T-helper 2 cell (primary cell): ENCODE results near the gene CFAP77.
"Not testable (repeated sequence)": the region's sequence is repeated elsewhere in the genome, so short reads cannot be mapped to it uniquely, and the experiment has no call there.

Experiments used
- DNase-seq, 5 experiments: peaks; one replicate each; pipeline versions ENCODE4 v3.0.0 to v3.0.0-alpha.2; 2012 to 2022
- total RNA-seq, 2 donors: gene quantifications; one replicate each; lab custom pipeline; 2026; lab: John Stamatoyannopoulos, UW

CFAP77 gene
- total RNA-seq = 0 reads per million in 2 donors

- DNase-seq = peak in 3 of 5 experiments; percentile 9 to 45 (median 27)
These were observed at the start of gene CFAP77 for GRCh38 chr9:132409828-132410528. Gene CFAP77, plus strand, starts transcription at chr9:132410211. Its CDS starts 61 bp downstream, at chr9:132410272.

DNA sequence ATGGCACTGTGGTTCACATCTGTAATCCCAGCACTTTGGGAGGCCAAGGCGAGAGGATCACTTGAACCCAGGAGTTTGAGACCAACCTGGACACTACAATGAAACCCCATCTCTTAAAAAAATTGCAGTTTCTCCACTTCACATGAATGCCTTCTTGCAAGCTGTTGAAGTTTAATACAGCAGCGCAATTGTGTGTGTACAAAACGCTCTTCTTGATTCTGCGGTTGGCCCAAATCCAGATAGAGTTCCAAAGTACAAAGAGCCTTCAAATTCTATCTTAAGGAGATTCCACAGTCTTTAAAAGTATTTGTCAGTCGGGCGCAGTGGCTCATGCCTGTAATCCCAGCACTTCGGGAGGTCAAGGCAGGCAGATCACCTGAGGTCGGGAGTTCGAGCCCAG lies 45.9 kb upstream of the CFAP77 start:
- DNase-seq = no peak

- no peak for DNase-seq
These were observed 44.0 kb upstream of the CFAP77 start for GRCh38 chr9:132365986-132366385.

- DNase-seq = no peak
These were observed 43.5 kb upstream of the CFAP77 start for GRCh38 chr9:132366481-132366880.

- DNase-seq = no peak
These were observed 42.2 kb upstream of the CFAP77 start for GRCh38 chr9:132367613-132368313.

GRCh38 chr9:132369421-132369820 lies 40.6 kb upstream of the CFAP77 start:
- DNase-seq = no peak

DNA sequence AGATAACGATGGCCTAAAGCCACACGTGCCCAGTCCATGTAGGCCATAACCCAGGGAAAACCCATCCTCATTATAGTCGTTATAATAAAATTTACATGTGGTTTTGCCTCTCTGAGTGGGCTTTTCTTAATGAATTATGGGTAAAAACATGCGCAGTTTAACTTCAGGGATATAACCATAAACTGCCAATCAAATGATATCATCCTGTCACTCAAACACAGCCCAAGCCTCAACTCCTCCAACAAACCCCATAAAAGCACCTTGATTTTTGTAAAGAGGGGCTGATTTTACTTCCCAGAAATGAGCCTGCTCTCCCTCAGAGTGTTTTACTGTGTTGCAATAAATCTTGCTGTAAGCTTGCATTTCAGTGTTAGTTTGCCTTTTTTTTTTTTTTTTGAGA lies 39.4 kb upstream of the CFAP77 start:
- DNase-seq = no peak

- peak in 1 of 5 experiments; percentile 15 for DNase-seq
These were observed 37.6 kb upstream of the CFAP77 start for GRCh38 chr9:132372177-132373095.

- DNase-seq = not testable (repeated sequence)
These were observed 32.2 kb upstream of the CFAP77 start for GRCh38 chr9:132377769-132378168.

DNA sequence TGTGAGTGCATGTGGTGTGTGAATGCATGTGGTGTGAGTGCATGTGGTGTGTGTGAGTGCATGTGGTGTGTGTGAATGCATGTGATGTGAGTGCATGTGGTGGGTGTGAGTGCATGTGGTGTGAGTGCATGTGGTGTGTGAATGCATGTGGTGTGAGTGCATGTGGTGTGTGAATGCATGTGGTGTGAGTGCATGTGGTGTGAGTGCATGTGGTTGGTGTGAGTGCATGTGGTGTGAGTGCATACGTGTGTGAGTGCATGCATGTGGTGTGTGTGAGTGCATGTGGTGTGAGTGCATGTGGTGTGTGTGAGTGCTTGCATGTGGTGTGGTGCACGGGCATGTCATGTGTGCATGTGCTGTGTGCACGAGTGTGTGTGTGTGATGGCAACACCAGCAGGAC lies 31.6 kb upstream of the CFAP77 start:
- not testable (repeated sequence) for DNase-seq

DNA sequence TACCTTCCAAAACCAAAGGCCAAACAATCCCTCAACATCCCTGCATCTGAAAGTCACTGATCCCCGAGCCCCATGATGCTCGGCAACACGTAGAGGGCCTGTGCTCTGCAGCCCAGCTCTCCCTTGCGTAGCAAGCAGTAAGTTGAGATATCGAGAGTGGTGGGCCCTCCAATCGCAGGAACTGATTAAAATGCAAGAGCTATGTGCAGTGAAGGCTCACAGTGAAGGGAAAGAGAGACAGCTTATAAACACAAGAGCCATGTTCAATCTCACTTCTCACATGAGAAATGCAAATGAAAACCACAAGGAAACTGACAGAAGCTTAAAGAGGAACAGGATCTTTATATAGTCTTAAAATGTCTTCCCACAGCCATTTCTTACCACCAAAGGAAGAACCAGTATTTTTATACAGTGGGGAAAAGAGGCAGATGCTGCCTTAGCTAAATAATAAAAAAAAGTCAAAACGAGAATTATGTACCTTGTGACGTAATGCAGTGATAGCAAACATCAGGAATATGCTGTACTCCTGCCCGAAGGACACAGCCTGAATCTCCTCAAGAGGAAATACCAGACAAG lies 28.0 kb upstream of the CFAP77 start:
- DNase-seq = no peak

- no peak for DNase-seq
These were observed 26.5 kb upstream of the CFAP77 start for GRCh38 chr9:132383462-132383883.

DNA sequence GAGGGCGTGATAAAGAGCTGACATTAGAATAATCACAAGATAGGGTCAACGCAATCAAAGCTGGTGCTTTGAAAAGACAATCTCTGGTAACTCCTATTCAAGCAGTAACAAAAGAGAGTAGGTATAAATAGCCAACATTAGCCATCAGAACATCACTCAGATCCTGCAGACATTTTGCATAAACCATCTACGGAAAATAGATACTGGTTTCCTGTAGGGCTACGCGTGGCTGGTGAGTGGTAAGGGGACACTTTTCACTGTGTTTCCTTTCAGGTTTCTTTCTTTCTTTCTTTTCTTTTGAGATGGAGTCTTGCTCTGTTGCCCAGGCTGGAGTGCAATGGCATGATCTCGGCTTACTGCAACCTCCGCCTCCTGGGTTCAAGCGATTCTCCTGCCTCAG lies 25.6 kb upstream of the CFAP77 start:
- DNase-seq = no peak

DNA sequence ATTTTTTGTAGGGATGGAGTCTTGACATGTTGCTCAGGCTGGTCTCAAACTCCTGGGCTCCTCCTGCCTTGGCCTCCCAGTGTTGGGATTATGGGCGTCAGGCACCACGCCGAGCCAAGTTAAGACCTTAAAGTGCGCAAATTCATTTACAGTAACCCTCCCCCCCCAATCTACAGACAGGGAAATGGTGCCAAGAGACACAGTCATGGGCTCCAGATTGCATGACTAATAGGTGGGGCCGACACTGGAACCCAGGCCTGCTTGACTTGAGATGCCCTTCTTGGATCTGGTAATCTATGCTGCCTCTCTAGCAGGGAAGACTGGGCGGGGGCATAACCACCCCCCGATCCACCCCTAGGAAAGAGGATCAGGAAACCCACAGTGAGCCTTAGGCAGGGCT lies 22.9 kb upstream of the CFAP77 start:
- DNase-seq = no peak

DNA sequence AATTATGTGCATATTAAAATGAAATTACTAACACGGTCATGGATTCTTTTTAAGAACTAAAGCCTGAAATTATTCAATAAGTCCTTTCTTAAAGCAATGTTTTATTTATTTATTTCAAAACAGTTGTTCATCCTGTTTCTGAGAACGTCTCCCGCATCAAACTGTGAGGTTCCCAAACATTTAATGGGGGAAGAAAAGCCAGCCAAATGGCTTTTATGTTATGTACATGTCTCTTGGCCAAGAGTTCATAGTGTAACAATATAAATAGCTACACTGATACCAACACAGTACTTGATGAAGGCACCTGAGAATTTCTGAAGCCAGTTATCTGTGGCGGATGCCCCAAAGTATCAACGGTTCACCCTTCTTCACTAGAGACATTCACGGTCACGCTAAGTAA lies 19.0 kb upstream of the CFAP77 start:
- no peak for DNase-seq

GRCh38 chr9:132391449-132391848 lies 18.6 kb upstream of the CFAP77 start:
- no peak for DNase-seq

GRCh38 chr9:132395560-132395959 lies 14.5 kb upstream of the CFAP77 start:
- no peak for DNase-seq

DNA sequence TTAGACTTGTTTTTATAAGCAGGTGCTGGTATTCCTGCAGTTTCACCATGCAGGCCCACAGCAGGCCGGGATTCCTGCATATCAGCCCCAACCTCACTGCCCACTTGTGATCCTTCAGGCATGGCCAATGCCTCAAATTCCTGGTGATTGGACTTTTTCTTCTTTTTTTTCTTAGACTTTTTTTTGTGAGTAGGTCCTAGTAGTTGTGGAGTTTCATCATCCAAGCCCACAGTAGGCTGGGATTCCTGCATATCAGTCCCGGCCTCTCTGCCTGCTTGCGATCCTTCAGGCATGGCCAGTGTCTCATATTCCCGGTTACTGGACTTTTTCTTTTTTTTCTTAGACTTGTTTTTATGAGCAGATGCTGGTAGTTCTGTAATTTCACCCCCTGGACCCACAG lies 8.2 kb upstream of the CFAP77 start:
- DNase-seq = no peak

DNA sequence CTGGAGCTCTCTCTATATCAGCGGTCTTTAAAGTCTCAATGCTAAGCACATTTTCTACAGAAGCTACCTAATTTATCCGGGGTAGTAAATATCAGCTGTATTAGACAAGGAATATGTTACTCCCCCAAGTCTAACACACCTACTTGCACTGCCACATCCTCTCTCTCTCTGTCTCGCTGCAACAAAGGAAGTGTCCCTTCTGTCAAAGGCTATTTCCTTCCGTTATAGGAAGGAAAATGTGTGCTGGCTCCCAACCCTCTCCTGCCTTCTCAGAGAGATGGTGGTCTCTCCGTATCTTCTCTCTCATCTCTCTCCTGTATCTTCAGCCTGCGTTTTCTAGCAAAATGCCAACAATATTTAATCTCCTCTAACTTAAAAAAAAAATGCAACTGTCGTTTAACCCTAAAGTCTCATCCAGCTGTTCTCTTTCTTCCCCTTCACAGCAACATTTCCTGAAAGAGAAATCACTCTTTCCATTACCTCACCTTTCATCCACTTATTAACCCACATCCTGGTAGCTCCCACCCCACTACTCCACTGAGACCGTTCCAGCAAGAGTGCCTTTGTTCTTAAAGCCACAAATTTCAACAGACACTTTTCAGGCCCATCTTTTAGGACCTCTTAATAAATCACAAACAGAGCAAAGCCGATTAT lies 5.7 kb upstream of the CFAP77 start:
- peak in 1 of 5 experiments; percentile 73 for DNase-seq

DNA sequence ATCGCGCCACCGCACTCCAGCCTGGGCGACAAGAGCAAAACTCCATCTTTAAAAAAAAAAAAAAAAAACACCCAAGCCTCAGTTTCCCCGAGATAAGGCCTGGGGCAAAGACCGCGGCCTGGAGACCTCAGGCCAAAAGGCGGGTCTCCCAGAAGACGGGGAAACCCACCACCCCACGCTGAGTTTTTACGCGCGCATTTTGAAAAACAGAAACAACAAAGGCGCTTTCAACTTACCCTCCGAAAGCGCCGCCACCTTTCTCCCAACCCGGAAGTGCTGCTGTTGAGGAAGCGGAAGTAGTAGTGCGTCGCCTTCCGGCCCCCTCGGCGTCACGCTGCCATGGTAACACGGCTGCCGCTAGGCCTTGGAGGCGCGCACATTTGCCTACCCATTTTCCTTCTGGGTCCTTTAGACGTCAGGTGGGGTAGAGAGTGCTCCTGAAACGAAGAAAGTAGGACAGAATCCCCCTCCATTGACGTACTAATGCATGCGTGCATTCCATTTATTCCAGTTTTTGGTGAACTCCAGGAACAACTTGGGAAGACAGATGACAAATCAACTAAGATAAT lies 3.4 kb upstream of the CFAP77 start, which contains the start of gene TTF1:
Gene TTF1, minus strand, starts transcription at position 287 of the 569 bp plus-strand sequence. CDS start 4,019 bp downstream, outside the sequence.
- DNase-seq = peak; percentile 81 to 97 (median 89)

DNA sequence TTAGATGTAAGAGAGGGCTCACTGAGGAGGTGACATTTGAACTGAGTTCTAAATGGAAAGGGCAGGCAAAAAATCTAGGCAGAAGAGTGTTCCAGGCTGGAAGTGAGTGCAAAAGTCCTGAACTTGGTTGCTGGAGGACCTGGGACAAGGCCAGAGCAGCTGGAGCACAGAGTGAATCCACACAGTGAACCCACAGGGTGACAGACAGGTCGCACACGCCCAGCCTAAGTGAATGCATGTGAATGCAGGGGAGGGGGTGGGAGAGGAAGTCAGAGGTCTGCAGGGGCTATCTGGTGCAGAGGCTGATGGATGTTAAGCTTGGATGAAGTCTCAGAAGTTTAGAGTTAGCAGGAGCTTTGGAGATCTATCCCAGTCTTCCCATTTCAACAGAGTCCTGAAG lies 2.8 kb upstream of the CFAP77 start:
- DNase-seq = no peak

- no peak for DNase-seq
These were observed 1.5 kb upstream of the CFAP77 start for GRCh38 chr9:132408521-132408920.
